Medulla oblongata (tissue), 1 donor: ENCODE data around the gene LRRC4.

Experiments
- DNase-seq: peaks from one replicate; pipeline ENCODE4 v3.0.0-alpha.2; 2015; ENCODE audit errors: extremely low spot score

The LRRC4 gene

DNA sequence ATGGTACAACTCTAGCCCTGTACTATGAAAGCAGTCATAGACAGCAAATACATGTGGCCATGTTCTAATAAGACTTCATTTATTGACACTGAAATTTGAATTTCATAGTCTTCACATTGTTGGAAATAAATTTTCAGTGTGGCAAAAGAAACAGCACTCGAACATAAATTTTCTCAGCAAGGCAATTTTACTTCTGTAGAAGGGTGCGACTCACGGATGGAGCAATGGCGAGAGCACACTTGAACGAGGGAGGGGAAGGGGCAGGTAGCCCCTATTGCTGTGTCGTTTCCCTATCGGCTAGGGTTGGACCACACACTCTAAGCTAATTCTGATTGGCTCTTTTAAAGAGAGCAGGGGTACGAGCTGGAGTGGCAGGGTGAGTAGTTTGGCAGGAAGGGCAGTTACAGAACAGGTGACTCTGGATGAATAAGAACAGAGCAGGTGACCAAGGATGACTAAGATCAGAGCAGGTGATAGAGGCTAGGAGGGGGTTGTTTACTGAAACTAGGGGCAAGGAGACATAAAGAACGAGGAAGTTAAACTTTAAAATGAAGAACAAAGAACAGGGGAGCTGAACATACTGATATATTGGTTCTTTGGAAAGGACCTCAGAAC, 52.0 kb downstream of the LRRC4 start:
- DNase-seq: no peak

DNA sequence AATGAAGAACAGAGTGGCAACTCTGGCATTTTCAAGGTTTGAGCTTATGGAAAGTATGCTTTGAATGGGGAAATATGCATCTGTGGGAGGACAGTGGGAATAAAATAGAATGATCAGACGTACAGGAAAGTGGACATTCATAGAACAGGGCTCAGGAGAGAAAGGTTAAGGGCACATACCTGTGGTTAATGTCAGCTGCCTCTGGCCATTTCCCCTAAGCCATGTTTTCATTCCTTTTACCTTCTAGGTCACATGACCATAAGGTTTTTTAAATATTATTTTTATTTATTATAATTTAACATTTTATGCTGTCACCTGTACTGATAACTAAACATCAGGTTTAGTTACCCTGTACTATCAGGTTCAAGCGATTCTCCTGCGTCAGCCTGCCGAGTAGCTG, 52.8 kb downstream of the LRRC4 start:
- no peak for DNase-seq
